Uterus (tissue), 4 donors: Measurements from ENCODE around the gene NEDD4L. TPM values are rescaled to one million over a fixed set of nuclear protein-coding genes. Genes with fewer than 3 reads are reported as not detected.
A peak's percentile ranks its signal among the peaks of the same experiment; 100 is the strongest.

ENCODE experiments used
- DNase-seq, 2 donors: peaks; one replicate each; pipeline ENCODE4 v3.0.0-alpha.2; 2019 to 2020
- H3K27ac ChIP-seq, 2 donors: fragments of 200-600 bp; sonication (generic); 1 replicate in 1 of 2; 2 replicates in 1 of 2; pipeline ENCODE4 v1.5.1; 2016 to 2018
- H3K27me3 ChIP-seq, 2 donors: fragments of 200-600 bp; sonication (generic); one replicate each; pipeline ENCODE4 v1.5.1; 2018 to 2019; ENCODE audit warnings: control low read depth in 1 of 2
- H3K36me3 ChIP-seq, 2 donors: fragments of 200-600 bp; sonication (generic); one replicate each; pipeline ENCODE4 v1.5.1; 2019; ENCODE audit warnings: control low read depth in 1 of 2
- H3K4me1 ChIP-seq, 2 donors: fragments of 200-600 bp; sonication (generic); one replicate each; pipeline ENCODE4 v1.5.1; 2018 to 2019; ENCODE audit warnings: control low read depth in 1 of 2
- H3K4me3 ChIP-seq, 2 donors: fragments of 200-600 bp; sonication (generic); 1 replicate in 1 of 2; 2 replicates in 1 of 2; pipeline ENCODE4 v1.5.1; 2018 to 2019; ENCODE audit warnings: mild to moderate bottlenecking in 1 of 2
- H3K9me3 ChIP-seq, 2 donors: fragments of 200-600 bp; sonication (generic); one replicate each; pipeline ENCODE4 v1.5.1; 2019; ENCODE audit warnings: control low read depth in 1 of 2
- POLR2A ChIP-seq, 2 donors: fragments of 450-650 bp; IDR thresholded peaks; one replicate each; pipeline ENCODE4 v1.6.1; 2016; ENCODE audit warnings: antibody characterized with exemption in 2 of 2, mild to moderate bottlenecking in 1 of 2, moderate library complexity in 1 of 2
- intact Hi-C: fragments of 100-400 bp; cut with DNase I; formaldehyde crosslinking; loops from one replicate; pipeline ENCODE4 v1.15.1; 2023; ENCODE audit warnings: low total_unique reads
- total RNA-seq, 4 donors: library from RNA; depleted of rRNA in 3 of 4; stranded (reverse); fragments of >200 nt in 3 of 4; gene quantifications; one replicate each; pipeline versions ENCODE4 v1.1.0 to v1.2.4, GENCODE V29; 2014 to 2023
- TF ChIP-seq, protein P1 (sequence below), 4 experiments: fragments of 200-600 bp in 2 of 4; fragments of 450-650 bp in 2 of 4; sonication (generic) in 2 of 4; IDR thresholded peaks; one replicate each; pipeline ENCODE4 v1.5.1; 2016 to 2019; ENCODE audit warnings: antibody characterized with exemption in 4 of 4, mild to moderate bottlenecking in 2 of 4, moderate library complexity in 1 of 4
- donor health status: DM: yes; HTN: yes; CAD: no.

NEDD4L gene
- total RNA-seq, 4 donors from 2014 or later, result 6.2 to 45.9 (median 32.3) TPM

DNA sequence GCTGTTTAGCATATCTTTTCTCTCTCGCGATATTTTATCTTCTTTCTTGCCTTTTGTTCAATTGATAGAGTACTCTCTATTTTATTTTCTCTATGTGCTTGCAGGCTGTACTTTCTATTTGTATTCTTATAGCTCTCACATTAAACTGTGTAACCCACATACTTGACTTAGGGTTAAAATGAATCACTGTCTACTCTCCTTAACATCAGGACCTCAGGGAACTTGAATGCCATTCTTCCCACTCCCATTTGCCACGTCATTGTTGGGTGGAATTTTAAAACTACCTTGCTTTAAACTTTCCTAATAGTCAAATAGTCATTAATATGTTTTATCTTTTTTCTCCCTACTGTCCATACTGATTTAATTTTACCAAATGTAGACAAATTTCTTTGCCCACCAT is 315.2 kb downstream of the NEDD4L start:
- Histone ChIP-seq H3K9me3 (no peaks in the 10 kb centered on the region), H3K27ac (no peak overlapping the region), H3K36me3 (no peaks in the 10 kb centered on the region), H3K27me3 (no peaks in the 10 kb centered on the region), H3K4me1 (no peaks in the 10 kb centered on the region), H3K4me3 (no peak overlapping the region)
- TF ChIP-seq, protein P1, sequence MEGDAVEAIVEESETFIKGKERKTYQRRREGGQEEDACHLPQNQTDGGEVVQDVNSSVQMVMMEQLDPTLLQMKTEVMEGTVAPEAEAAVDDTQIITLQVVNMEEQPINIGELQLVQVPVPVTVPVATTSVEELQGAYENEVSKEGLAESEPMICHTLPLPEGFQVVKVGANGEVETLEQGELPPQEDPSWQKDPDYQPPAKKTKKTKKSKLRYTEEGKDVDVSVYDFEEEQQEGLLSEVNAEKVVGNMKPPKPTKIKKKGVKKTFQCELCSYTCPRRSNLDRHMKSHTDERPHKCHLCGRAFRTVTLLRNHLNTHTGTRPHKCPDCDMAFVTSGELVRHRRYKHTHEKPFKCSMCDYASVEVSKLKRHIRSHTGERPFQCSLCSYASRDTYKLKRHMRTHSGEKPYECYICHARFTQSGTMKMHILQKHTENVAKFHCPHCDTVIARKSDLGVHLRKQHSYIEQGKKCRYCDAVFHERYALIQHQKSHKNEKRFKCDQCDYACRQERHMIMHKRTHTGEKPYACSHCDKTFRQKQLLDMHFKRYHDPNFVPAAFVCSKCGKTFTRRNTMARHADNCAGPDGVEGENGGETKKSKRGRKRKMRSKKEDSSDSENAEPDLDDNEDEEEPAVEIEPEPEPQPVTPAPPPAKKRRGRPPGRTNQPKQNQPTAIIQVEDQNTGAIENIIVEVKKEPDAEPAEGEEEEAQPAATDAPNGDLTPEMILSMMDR (IDR thresholded peaks at IDR 0.05), result no peak
- no peak for TF ChIP-seq POLR2A (IDR thresholded peaks at IDR 0.05)
- intact Hi-C loops, result no loop called here
- DNase-seq, result no peak

DNA sequence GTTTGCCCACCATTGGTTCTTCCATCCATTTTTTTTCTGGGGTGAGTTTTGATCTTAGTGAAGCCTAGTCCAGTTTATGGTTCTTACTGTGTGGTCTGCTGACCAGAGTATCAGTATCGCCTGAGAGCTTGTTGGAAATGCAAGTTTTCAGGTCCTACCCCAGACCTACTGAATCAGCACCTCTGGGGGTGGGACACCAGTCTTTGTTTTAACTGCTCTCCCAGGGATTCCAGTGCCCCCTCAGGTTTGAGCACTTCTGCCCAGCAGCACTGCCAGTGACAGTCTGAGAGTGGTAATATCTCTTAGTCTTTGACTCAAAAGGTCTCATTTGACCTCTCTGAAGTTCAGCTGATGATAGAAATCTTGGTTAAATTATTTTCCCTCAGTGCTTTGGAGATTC is 315.6 kb downstream of the NEDD4L start:
- Histone ChIP-seq H3K9me3 (no peaks in the 10 kb centered on the region), H3K4me3 (no peak overlapping the region), H3K27me3 (no peaks in the 10 kb centered on the region), H3K27ac (no peak overlapping the region), H3K4me1 (no peaks in the 10 kb centered on the region), H3K36me3 (no peaks in the 10 kb centered on the region)
- intact Hi-C loops, result no loop called here
- no peak for DNase-seq
- TF ChIP-seq, protein P1 (IDR thresholded peaks at IDR 0.05), result no peak
- TF ChIP-seq POLR2A (IDR thresholded peaks at IDR 0.05), result no peak

DNA sequence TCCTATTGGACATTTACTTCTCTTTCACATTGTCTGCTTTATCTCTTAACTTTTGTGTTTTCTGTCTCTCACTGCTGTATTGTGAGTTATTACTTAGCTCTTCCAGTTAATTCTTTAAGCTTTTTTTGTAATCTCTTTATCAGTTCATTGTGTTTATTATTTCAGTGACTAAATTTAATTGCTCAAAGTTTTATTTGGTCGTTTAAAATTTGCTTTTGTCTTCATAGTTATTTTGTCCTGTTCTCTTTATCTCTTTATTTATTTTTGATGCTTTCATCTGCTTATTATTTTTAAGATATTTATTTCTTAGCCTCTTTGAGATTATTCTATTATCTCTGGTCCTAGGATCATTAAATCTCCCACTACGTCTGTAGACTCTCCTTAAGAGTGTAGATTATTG is 316.3 kb downstream of the NEDD4L start:
- no peak overlapping the region for H3K27ac ChIP-seq
- no peaks in the 10 kb centered on the region for H3K36me3 ChIP-seq
- no peaks in the 10 kb centered on the region for H3K4me1 ChIP-seq
- TF ChIP-seq POLR2A (IDR thresholded peaks at IDR 0.05), result no peak
- TF ChIP-seq, protein P1 (IDR thresholded peaks at IDR 0.05), result no peak
- H3K27me3 ChIP-seq, result no peaks in the 10 kb centered on the region
- no peak overlapping the region for H3K4me3 ChIP-seq
- no peaks in the 10 kb centered on the region for H3K9me3 ChIP-seq
- no peak for DNase-seq
- intact Hi-C loops, result no loop called here

DNA sequence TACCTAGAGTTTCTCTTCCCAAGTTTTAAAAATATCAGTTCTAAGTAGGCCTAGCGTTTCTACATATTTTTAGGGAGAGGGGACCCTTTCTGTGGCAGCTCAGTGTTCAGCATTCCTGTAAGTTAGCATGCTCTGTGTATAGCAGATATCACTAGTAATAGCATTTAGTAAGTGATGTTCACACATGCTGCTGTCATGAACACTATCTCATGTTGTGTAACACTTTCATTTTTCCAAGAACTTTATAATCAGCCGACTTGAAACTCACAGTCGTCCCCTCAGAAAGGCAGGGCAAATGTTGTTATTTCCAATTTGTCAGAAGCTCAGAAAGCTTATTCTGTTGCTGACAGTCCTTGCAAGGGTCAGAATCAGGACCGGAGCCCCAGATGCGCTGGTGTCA is 317.2 kb downstream of the NEDD4L start:
- no peak for DNase-seq
- Histone ChIP-seq H3K4me1 (no peaks in the 10 kb centered on the region), H3K4me3 (no peak overlapping the region), H3K27me3 (no peaks in the 10 kb centered on the region), H3K27ac (peak overlapping the region; percentile 79), H3K36me3 (no peaks in the 10 kb centered on the region), H3K9me3 (no peaks in the 10 kb centered on the region)
- TF ChIP-seq, protein P1 (IDR thresholded peaks at IDR 0.05), result no peak
- TF ChIP-seq POLR2A (IDR thresholded peaks at IDR 0.05), result no peak
- intact Hi-C loops, result no loop called here

DNA sequence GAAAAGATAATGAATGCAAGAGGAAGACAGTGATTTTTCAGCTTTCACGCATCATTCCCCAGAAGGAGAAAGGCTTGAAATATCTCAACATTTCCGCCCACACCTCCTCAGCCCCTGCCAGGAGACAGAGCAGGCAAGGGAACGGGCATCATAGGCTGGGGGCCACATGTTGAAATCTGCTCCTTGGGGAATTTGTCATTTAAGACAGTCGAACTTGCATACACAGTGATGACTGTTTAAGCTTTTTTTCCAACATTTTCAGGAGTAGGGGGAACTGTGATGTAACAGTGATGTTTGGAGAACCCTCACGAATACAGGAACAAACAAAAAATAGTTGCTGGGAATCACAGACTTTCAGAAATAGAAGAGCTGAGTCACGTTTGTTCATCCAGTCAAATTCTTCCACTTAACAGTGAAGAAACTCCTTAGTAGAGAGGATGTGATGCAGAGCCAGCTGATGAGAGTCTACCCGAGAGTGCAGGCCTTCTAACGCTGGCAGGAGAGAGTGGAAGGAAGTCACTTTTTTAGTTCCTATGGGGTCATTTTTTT is 318.1 kb downstream of the NEDD4L start:
- Histone ChIP-seq H3K27ac (peak overlapping the region; percentile 79), H3K4me1 (no peaks in the 10 kb centered on the region), H3K36me3 (no peaks in the 10 kb centered on the region), H3K27me3 (no peaks in the 10 kb centered on the region), H3K4me3 (no peak overlapping the region), H3K9me3 (no peaks in the 10 kb centered on the region)
- intact Hi-C loops, result no loop called here
- peak; percentile 58 to 72 for DNase-seq
- no peak for TF ChIP-seq POLR2A (IDR thresholded peaks at IDR 0.05)
- TF ChIP-seq, protein P1 (IDR thresholded peaks at IDR 0.05), result no peak
